A673 (cell line): Measurements from ENCODE around the gene CPNE9.

ENCODE experiments used
- CTCF ChIP-seq: fragments of 300-800, 200-600 bp; sonication (generic); conservative IDR thresholded peaks from 2 replicates; pipeline ENCODE4 v1.5.1; 2017; ENCODE audit warnings: low read depth, mild to moderate bottlenecking, antibody characterized with exemption, low read length, moderate library complexity, mixed read lengths
- EZH2 ChIP-seq: fragments of 200-600 bp; sonication (generic); IDR thresholded peaks from 2 replicates; pipeline ENCODE4 v1.6.1; 2017; ENCODE audit warnings: borderline replicate concordance, low read depth, mild to moderate bottlenecking, mixed read lengths, antibody characterized with exemption, low read length; ENCODE audit not compliant: poor library complexity, severe bottlenecking

GRCh38 chr3:9746330-9746729, 42.7 kb downstream of the CPNE9 start:
- TF ChIP-seq CTCF, result no peak
- no peak for TF ChIP-seq EZH2
